CD14-positive monocyte (primary cell): ENCODE measurements around the gene C9orf43. TPM values are rescaled to one million over a fixed set of nuclear protein-coding genes. Genes with fewer than 3 reads are reported as not detected.

Experiments
- DNase-seq, 3 donors: peaks; one replicate each; pipeline ENCODE4 v3.0.0-alpha.2; 2011 to 2022
- H2AFZ ChIP-seq: 2 replicates; pipeline ENCODE4 v1.6.0; 2012; ENCODE audit warnings: mild to moderate bottlenecking, low read depth, low read length, inconsistent platforms; ENCODE audit not compliant: insufficient read depth, poor library complexity, severe bottlenecking
- H3K27ac ChIP-seq, 2 donors: 1 replicate in 1 of 2; 2 replicates in 1 of 2; pipeline ENCODE4 v1.5.1; 2012 to 2013; ENCODE audit warnings: low read length in 2 of 2, control low read depth in 1 of 2, inconsistent platforms in 1 of 2, low read depth in 1 of 2, mild to moderate bottlenecking in 1 of 2
- H3K27me3 ChIP-seq, 2 donors: one replicate each; pipeline versions ENCODE4 v1.6.0 to v1.6.1; 2011 to 2013; ENCODE audit warnings: low read length in 2 of 2; ENCODE audit not compliant: control insufficient read depth in 2 of 2, insufficient read depth in 2 of 2
- H3K36me3 ChIP-seq, 2 donors: replicated peaks in 1 of 2; 1 replicate in 1 of 2; 2 replicates in 1 of 2; pipeline versions ENCODE4 v1.5.1 to v1.6.1; 2012 to 2013; ENCODE audit warnings: low read length in 2 of 2, control low read depth in 1 of 2, inconsistent platforms in 1 of 2, mild to moderate bottlenecking in 1 of 2; ENCODE audit not compliant: insufficient read depth in 2 of 2, control insufficient read depth in 1 of 2
- H3K4me1 ChIP-seq, 2 donors: 1 replicate in 1 of 2; 2 replicates in 1 of 2; pipeline versions ENCODE4 v1.5.1 to v1.6.1; 2012 to 2013; ENCODE audit warnings: low read length in 2 of 2, control low read depth in 1 of 2, inconsistent platforms in 1 of 2, mild to moderate bottlenecking in 1 of 2, moderate library complexity in 1 of 2; ENCODE audit not compliant: insufficient read depth in 2 of 2, control insufficient read depth in 1 of 2
- H3K4me2 ChIP-seq: replicated peaks from 2 replicates; pipeline ENCODE3; 2012; ENCODE audit warnings: low read length, moderate library complexity, mild to moderate bottlenecking; ENCODE audit not compliant: poor library complexity, severe bottlenecking; ENCODE audit errors: extremely low read depth
- H3K4me3 ChIP-seq, 3 experiments: fragments of 200-600 bp in 1 of 3; sonication (generic) in 1 of 3; replicated peaks in 1 of 3; 1 replicate in 2 of 3; 2 replicates in 1 of 3; pipeline ENCODE4 v1.5.1; 2011 to 2013; ENCODE audit warnings: low read length in 3 of 3, mild to moderate bottlenecking in 3 of 3, control low read depth in 2 of 3, low read depth in 2 of 3, inconsistent platforms in 1 of 3, moderate library complexity in 1 of 3
- H3K79me2 ChIP-seq: 2 replicates; pipeline ENCODE4 v1.6.0; 2012; ENCODE audit warnings: mild to moderate bottlenecking, control low read depth, inconsistent platforms, low read length, moderate library complexity; ENCODE audit not compliant: insufficient read depth
- H3K9ac ChIP-seq: 2 replicates; pipeline ENCODE4 v1.6.0; 2017; ENCODE audit warnings: low read length, mild to moderate bottlenecking; ENCODE audit not compliant: insufficient read depth, poor library complexity, severe bottlenecking
- H3K9me3 ChIP-seq, 2 donors: replicated peaks in 1 of 2; 1 replicate in 1 of 2; 2 replicates in 1 of 2; pipeline versions ENCODE4 v1.5.1 to v1.6.1; 2012 to 2013; ENCODE audit warnings: low read length in 2 of 2, control low read depth in 1 of 2; ENCODE audit not compliant: control insufficient read depth in 1 of 2, insufficient read depth in 1 of 2
- H4K20me1 ChIP-seq: 2 replicates; pipeline ENCODE4 v1.6.0; 2012; ENCODE audit warnings: mild to moderate bottlenecking, low read length, control low read depth, moderate library complexity; ENCODE audit not compliant: insufficient read depth
- H3K27ac Mint-ChIP-seq, 7 donors: one replicate each; pipeline ENCODE4 v1.8.0; 2020; ENCODE audit warnings: mild to moderate bottlenecking in 7 of 7, mixed read lengths in 7 of 7, moderate library complexity in 6 of 7, inconsistent platforms in 2 of 7
- H3K27me3 Mint-ChIP-seq, 3 donors: one replicate each; pipeline ENCODE4 v1.8.0; 2021 to 2022; ENCODE audit warnings: low read depth in 3 of 3, mild to moderate bottlenecking in 3 of 3, mixed read lengths in 3 of 3, moderate library complexity in 3 of 3, inconsistent platforms in 1 of 3
- H3K36me3 Mint-ChIP-seq, 2 donors: one replicate each; pipeline ENCODE4 v1.8.0; 2020; ENCODE audit warnings: mixed read lengths in 2 of 2, inconsistent platforms in 1 of 2, mild to moderate bottlenecking in 1 of 2
- H3K4me1 Mint-ChIP-seq: one replicate; pipeline ENCODE4 v1.8.0; 2020; ENCODE audit warnings: mild to moderate bottlenecking, mixed read lengths
- H3K4me3 Mint-ChIP-seq, 2 donors: one replicate each; pipeline ENCODE4 v1.8.0; 2020; ENCODE audit warnings: mild to moderate bottlenecking in 2 of 2, mixed read lengths in 2 of 2, moderate library complexity in 1 of 2
- H3K9me3 Mint-ChIP-seq, 7 donors: one replicate each; pipeline ENCODE4 v1.8.0; 2020 to 2022; ENCODE audit warnings: mixed read lengths in 7 of 7, mild to moderate bottlenecking in 6 of 7, moderate library complexity in 6 of 7, inconsistent platforms in 2 of 7
- WGBS: methylation state at CpG from one replicate; pipeline ENCODE4 v1.1.5; 2013; ENCODE audit warnings: missing lambda C conversion rate; ENCODE audit not compliant: insufficient coverage; 5-methylcytosine and 5-hydroxymethylcytosine counted together
- intact Hi-C, 2 donors: fragments of 100-400 bp; cut with micrococcal nuclease; formaldehyde crosslinking; loops; one replicate each; pipeline versions ENCODE4 v1.15.0 to v1.15.1; 2023
- polyA plus RNA-seq, 3 donors: library from polyadenylated mRNA; depleted of rRNA in 1 of 3; unstranded in 2 of 3; stranded (reverse) in 1 of 3; fragments of 300-500 nt in 2 of 3; fragments of >200 nt in 1 of 3; fragmentation: Illumina TruSeq in 2 of 3; gene quantifications; 1 replicate in 2 of 3; 2 replicates in 1 of 3; pipeline ENCODE4 v1.2.3, GENCODE V29; 2012 to 2021
- TF ChIP-seq, protein P1 (sequence below): fragments of 200-600 bp; IDR thresholded peaks from one replicate; pipeline ENCODE4 v1.8.0; 2022; ENCODE audit warnings: antibody characterized with exemption, mild to moderate bottlenecking

Gene C9orf43
- polyA plus RNA-seq, 3 donors: 0.17 TPM; not detected in 2

DNA sequence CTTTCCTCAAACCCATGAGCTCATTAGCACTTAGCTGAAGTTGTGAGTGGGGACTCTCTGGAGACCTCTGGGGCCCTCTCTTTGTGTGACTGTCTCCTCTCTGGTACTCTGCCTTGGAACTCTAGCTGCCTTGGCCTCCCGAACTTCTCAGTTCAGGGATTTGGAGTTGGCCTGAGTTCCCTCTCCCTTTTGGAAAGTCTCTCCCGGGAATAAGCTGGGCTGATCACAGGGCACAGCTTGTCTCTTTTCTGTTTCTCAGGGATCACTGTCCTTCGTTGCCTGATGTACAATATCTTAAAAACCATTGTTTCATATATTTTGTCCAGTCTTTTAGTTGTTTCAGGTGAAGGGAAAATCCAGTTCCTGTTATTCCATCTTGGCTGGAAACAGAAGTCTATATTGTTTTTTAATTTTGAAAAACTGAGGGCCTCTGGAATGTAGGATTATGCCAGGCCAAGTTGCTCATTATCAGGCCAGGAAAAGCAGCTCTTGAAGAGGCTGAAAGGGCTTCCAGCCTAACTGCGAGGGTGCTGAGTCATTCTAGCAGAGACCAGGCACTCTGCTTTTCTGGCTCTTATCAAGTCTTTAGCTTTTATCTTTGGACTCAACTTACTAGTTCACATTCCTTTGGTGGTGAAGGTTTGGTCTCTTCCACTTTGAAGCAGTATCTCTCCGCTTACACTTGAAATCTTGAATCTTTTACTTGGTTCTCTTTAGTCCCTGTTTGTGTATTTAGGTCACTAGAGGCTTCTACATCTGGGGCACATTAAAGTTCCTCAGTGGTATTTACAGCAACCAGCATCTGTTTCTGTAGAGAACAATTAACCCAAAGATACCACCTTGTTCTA, 44.6 kb downstream of the C9orf43 start:
- TF ChIP-seq, protein P1, sequence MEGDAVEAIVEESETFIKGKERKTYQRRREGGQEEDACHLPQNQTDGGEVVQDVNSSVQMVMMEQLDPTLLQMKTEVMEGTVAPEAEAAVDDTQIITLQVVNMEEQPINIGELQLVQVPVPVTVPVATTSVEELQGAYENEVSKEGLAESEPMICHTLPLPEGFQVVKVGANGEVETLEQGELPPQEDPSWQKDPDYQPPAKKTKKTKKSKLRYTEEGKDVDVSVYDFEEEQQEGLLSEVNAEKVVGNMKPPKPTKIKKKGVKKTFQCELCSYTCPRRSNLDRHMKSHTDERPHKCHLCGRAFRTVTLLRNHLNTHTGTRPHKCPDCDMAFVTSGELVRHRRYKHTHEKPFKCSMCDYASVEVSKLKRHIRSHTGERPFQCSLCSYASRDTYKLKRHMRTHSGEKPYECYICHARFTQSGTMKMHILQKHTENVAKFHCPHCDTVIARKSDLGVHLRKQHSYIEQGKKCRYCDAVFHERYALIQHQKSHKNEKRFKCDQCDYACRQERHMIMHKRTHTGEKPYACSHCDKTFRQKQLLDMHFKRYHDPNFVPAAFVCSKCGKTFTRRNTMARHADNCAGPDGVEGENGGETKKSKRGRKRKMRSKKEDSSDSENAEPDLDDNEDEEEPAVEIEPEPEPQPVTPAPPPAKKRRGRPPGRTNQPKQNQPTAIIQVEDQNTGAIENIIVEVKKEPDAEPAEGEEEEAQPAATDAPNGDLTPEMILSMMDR: no peak
- no peaks in the 10 kb centered on the region for H4K20me1 ChIP-seq
- Mint-ChIP-seq H3K9me3 (peaks cover 0 to 1% (median 0%) of the 10 kb centered on the region in 7 donors), H3K4me3 (no peak overlapping the region), H3K27ac (peak overlapping the region in 2 of 7 donors; percentile 30 to 50), H3K4me1 (peaks cover 19% of the 10 kb centered on the region), H3K27me3 (no peaks in the 10 kb centered on the region), H3K36me3 (no peaks in the 10 kb centered on the region)
- no peaks in the 10 kb centered on the region for H3K27me3 ChIP-seq
- H3K9ac ChIP-seq: no peak overlapping the region
- DNase-seq: no peak
- WGBS: 45% methylated on average over 3 of the region's 5 CpGs
- H3K79me2 ChIP-seq: no peaks in the 10 kb centered on the region
- no peaks in the 10 kb centered on the region for H3K36me3 ChIP-seq
- H3K4me2 ChIP-seq: no peak overlapping the region
- intact Hi-C loops: no loop called here
- no peaks in the 10 kb centered on the region for H3K4me1 ChIP-seq
- no peak overlapping the region for H3K27ac ChIP-seq
- H2AFZ ChIP-seq: peak overlapping the region; percentile 19
- H3K9me3 ChIP-seq: no peaks in the 10 kb centered on the region
- H3K4me3 ChIP-seq: no peak overlapping the region

DNA sequence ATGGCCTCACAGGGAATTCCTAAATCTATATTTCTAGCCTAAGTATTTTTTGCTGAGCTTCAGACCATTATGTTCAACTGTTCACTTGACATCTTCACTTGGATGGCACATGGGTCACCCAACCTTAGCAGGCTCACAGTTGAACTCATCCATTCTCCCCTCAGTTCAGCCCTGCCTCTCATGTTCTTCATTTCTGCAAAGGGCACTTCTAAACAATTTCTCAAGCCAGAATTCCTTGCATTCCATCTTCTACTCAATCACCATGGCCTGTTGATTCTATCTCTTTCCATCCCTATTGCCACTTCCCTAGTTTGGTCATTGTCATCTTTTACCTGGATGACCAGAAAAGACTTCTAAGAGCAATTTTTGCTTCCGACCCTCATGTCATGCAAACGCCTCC, 45.7 kb downstream of the C9orf43 start:
- intact Hi-C loops: no loop called here
- Histone ChIP-seq H2AFZ (no peak overlapping the region), H3K9me3 (no peaks in the 10 kb centered on the region), H3K4me1 (no peaks in the 10 kb centered on the region), H3K4me3 (no peak overlapping the region), H3K27ac (no peak overlapping the region), H3K79me2 (no peaks in the 10 kb centered on the region), H3K36me3 (no peaks in the 10 kb centered on the region), H3K9ac (no peak overlapping the region), H3K27me3 (no peaks in the 10 kb centered on the region), H4K20me1 (no peaks in the 10 kb centered on the region), H3K4me2 (no peak overlapping the region)
- no peak overlapping the region for H3K4me3 Mint-ChIP-seq
- no peaks in the 10 kb centered on the region for H3K27me3 Mint-ChIP-seq
- H3K4me1 Mint-ChIP-seq: peaks cover 19% of the 10 kb centered on the region
- DNase-seq: no peak
- no peaks in the 10 kb centered on the region for H3K36me3 Mint-ChIP-seq
- peaks cover 0 to 1% (median 0%) of the 10 kb centered on the region in 7 donors for H3K9me3 Mint-ChIP-seq
- no CpG with 5 or more reads among the region's 2 CpGs for WGBS
- TF ChIP-seq, protein P1: no peak
- H3K27ac Mint-ChIP-seq: peak overlapping the region in 1 of 7 donors; percentile 47
